ENCODE data around the gene SCRN1. TPM values are rescaled to one million over a fixed set of nuclear protein-coding genes. Genes with fewer than 3 reads are reported as not detected.

The SCRN1 gene
- total RNA-seq, 1 donor from 2014 or later, result 35.5 TPM

DNA sequence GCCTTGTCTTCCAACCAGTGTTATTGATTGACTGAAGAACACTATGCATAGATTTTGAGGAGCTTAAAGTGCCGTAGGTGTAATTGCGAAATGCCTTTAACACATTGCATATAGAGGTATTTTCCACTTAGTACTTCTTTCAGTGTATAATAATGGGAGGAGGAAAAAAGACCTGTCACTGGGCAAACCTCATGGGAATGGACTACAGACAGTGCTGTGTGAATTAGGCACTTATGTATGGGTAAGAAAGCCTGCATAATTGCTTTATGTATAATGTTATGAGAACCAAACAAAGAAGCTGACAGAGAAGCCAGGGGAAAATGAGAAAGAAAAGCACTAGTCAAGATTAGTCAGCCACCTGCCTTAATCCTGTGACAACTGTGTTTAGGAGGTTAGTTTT lies 12.4 kb upstream of the SCRN1 start:
- TF ChIP-seq CTCF (IDR thresholded peaks at IDR 0.05; ENCODE audit: insufficient read depth, low read length, severe bottlenecking), result no peak
- H3K4me3 ChIP-seq (ENCODE audit: low read depth, low read length), result no peak overlapping the region
- H3K27me3 ChIP-seq (ENCODE audit: control insufficient read depth, insufficient read depth, low read length), result no peaks in the 10 kb centered on the region
- DNase-seq (ENCODE audit: low read depth) (no peak), FAIRE-seq (no peak)
- H3K36me3 ChIP-seq (ENCODE audit: control insufficient read depth, insufficient read depth, low read length), result no peaks in the 10 kb centered on the region

DNA sequence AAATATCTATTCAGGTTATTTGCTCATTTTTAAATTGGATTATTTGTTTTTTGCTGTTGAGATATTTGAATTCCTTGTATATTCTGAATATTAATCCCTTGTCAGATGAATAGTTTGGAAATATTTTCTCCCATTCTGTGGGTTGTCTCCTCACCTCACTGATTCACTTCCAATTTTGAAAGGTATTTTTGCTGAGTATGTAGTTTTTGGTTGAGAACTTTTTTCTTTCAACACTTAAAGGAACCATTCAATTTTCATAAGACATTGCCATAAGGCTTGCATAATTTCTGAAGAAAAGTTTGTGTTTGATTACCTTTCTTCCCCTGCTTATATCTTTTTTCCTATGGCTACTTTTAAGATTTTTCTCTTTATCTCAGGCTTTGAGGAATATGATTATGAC lies 8.9 kb upstream of the SCRN1 start:
- Histone ChIP-seq H3K27me3 (ENCODE audit: control insufficient read depth, insufficient read depth, low read length) (no peaks in the 10 kb centered on the region), H3K4me3 (ENCODE audit: low read depth, low read length) (no peak overlapping the region), H3K36me3 (ENCODE audit: control insufficient read depth, insufficient read depth, low read length) (no peaks in the 10 kb centered on the region)
- no peak for TF ChIP-seq CTCF (IDR thresholded peaks at IDR 0.05; ENCODE audit: insufficient read depth, low read length, severe bottlenecking)
- FAIRE-seq (no peak), DNase-seq (ENCODE audit: low read depth) (no peak)

GRCh38 chr7:29996321-29996720 lies 6.7 kb upstream of the SCRN1 start:
- no peaks in the 10 kb centered on the region for H3K36me3 ChIP-seq (ENCODE audit: control insufficient read depth, insufficient read depth, low read length)
- TF ChIP-seq CTCF (IDR thresholded peaks at IDR 0.05; ENCODE audit: insufficient read depth, low read length, severe bottlenecking), result no peak
- FAIRE-seq, result no peak
- DNase-seq (ENCODE audit: low read depth), result no peak
- H3K27me3 ChIP-seq (ENCODE audit: control insufficient read depth, insufficient read depth, low read length), result no peaks in the 10 kb centered on the region
- H3K4me3 ChIP-seq (ENCODE audit: low read depth, low read length), result no peak overlapping the region

DNA sequence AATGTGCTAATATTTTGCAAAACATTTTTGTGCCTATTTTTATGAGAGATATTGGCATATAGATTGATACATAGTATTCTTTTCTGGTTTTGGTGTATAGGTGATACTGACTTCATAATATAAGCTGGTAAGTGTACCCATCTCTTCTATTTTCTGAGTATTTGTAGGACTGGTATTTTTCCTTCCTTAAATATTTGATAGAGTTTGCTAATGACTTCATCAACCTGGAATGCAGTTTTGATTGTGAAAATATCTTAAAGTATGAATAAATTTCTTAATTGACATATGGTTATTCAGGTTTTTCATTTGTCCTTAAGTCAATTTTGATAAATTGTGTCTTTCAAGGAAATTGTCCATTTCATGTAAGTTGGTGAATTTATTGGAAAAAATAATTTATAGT lies 6.1 kb upstream of the SCRN1 start:
- no peak for FAIRE-seq
- Histone ChIP-seq H3K27me3 (ENCODE audit: control insufficient read depth, insufficient read depth, low read length) (no peaks in the 10 kb centered on the region), H3K4me3 (ENCODE audit: low read depth, low read length) (no peak overlapping the region), H3K36me3 (ENCODE audit: control insufficient read depth, insufficient read depth, low read length) (no peaks in the 10 kb centered on the region)
- no peak for TF ChIP-seq CTCF (IDR thresholded peaks at IDR 0.05; ENCODE audit: insufficient read depth, low read length, severe bottlenecking)
- peak; percentile 27 for DNase-seq (ENCODE audit: low read depth)

DNA sequence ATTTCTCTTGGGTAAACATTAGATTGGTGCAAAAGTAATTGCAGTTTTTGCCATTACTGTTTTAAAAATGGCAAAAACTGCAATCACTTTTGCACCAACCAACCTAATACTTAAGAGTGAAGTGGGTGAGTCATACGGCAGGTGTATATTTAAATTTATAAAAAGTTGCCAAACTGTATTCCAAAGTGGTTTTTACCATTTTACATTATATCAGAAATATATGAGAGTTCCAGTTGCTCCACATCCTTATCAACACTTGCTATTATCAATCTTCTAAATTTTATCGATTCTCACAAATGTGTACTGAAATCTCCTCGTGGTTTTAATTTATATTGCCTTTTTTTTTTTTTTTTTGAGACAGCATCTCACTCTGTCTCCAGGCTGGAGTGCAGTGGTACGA lies 3.5 kb upstream of the SCRN1 start:
- DNase-seq (ENCODE audit: low read depth) (no peak), FAIRE-seq (no peak)
- no peaks in the 10 kb centered on the region for H3K36me3 ChIP-seq (ENCODE audit: control insufficient read depth, insufficient read depth, low read length)
- H3K27me3 ChIP-seq (ENCODE audit: control insufficient read depth, insufficient read depth, low read length), result no peaks in the 10 kb centered on the region
- TF ChIP-seq CTCF (IDR thresholded peaks at IDR 0.05; ENCODE audit: insufficient read depth, low read length, severe bottlenecking), result no peak
- H3K4me3 ChIP-seq (ENCODE audit: low read depth, low read length), result no peak overlapping the region

DNA sequence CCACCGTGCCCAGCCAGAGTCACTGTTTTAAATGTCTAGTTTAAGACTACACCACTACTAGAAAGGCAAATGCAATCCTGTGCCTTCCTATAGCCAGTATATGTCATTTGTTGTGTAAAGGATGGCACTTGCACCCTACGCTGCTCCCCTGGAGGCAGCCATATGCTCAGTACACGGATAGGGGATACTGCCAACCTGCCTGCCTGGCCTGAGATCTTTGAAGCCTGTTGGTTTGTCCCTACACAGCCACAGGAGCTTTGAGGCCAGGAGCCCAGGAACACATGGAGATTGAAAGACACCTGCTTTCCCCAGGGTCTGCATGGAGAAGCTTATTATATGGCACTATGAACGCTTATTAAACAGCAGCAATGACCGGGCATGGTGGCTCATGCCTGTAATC lies 2.3 kb upstream of the SCRN1 start:
- Histone ChIP-seq H3K36me3 (ENCODE audit: control insufficient read depth, insufficient read depth, low read length) (no peaks in the 10 kb centered on the region), H3K27me3 (ENCODE audit: control insufficient read depth, insufficient read depth, low read length) (no peaks in the 10 kb centered on the region), H3K4me3 (ENCODE audit: low read depth, low read length) (no peak overlapping the region)
- DNase-seq (ENCODE audit: low read depth) (no peak), FAIRE-seq (no peak)
- TF ChIP-seq CTCF (IDR thresholded peaks at IDR 0.05; ENCODE audit: insufficient read depth, low read length, severe bottlenecking), result no peak
